Ramos (cell line): ENCODE results near the gene PLA2G2A.
"Not testable (repeated sequence)": the region's sequence is repeated elsewhere in the genome, so short reads cannot be mapped to it uniquely, and the experiment has no call there.

ENCODE experiments used
- in situ Hi-C: fragments of 300-500 bp; cut with MboI; formaldehyde crosslinking; loops from one replicate; pipeline ENCODE4 v1.14.3; 2022; ENCODE audit warnings: low sequenced_read_pairs; ENCODE audit not compliant: unreplicated experiment

Gene PLA2G2A

GRCh38 chr1:19934336-19934735, 45.1 kb downstream of the PLA2G2A start:
- in situ Hi-C loops, result no loop called here

GRCh38 chr1:19932866-19933265, 46.6 kb downstream of the PLA2G2A start:
- in situ Hi-C loops, result no loop called here

- in situ Hi-C loops, result not testable (repeated sequence)
Observed at GRCh38 chr1:19927130-19927421, 52.3 kb downstream of the PLA2G2A start.

- in situ Hi-C loops, result no loop called here
Observed at GRCh38 chr1:19926296-19927129, 52.9 kb downstream of the PLA2G2A start.
